Kidney epithelial cell (primary cell): Measurements from ENCODE around the gene GRID2. TPM values are rescaled to one million over a fixed set of nuclear protein-coding genes. Genes with fewer than 3 reads are reported as not detected.

Experiments used
- DNase-seq: peaks from one replicate; pipeline ENCODE4 v3.0.0-alpha.2; 2010; ENCODE audit warnings: low read depth
- H3K27me3 ChIP-seq: 2 replicates; pipeline ENCODE4 v1.6.0; 2011; ENCODE audit warnings: low read length; ENCODE audit not compliant: control insufficient read depth, insufficient read depth
- H3K36me3 ChIP-seq: 2 replicates; pipeline ENCODE4 v1.5.1; 2011; ENCODE audit warnings: low read length; ENCODE audit not compliant: control insufficient read depth, insufficient read depth
- H3K4me3 ChIP-seq: 2 replicates; pipeline ENCODE4 v1.5.1; 2011; ENCODE audit warnings: low read depth, mild to moderate bottlenecking, control low read depth, low read length
- total RNA-seq: library from RNA; depleted of rRNA; stranded (reverse); fragments of >200 nt; gene quantifications from 2 replicates; pipeline ENCODE4 v1.2.3, GENCODE V29; 2015
- TF ChIP-seq, protein P1 (sequence below): IDR thresholded peaks from 2 replicates; pipeline ENCODE4 v1.5.1; 2011; ENCODE audit warnings: mild to moderate bottlenecking, moderate library complexity, low read length, control low read depth, inconsistent platforms; ENCODE audit not compliant: insufficient read depth, poor library complexity, severe bottlenecking

GRID2 gene
- total RNA-seq = not detected in 2 replicates

DNA sequence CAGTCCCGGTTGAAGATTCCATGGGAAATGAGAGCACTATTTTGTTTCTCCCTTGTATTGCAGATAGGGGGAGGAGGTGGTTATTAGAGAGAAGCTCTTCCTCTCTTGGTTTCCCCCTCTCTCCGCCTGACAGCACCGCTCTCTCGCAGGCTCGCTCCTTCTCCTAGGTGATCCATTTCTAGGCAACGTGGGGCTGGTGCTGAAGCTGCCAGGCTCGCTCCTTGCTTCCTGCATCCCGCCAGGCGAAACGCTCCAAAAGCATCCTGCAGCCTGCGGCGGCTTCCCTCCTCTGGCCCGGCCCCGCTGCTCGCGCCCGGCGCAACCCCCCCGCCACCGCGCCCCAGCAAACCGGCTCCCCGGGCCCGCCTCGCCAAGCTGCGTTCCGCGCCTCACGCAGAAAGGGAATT is at the start of gene GRID2:
Gene GRID2, plus strand, starts transcription at position 346 of the 407 bp plus-strand sequence.
- DNase-seq = no peak
- H3K36me3 ChIP-seq = no peaks in the 10 kb centered on the region
- peak within 1 kb of the TSS; percentile 39 for H3K4me3 ChIP-seq
- TF ChIP-seq, protein P1, sequence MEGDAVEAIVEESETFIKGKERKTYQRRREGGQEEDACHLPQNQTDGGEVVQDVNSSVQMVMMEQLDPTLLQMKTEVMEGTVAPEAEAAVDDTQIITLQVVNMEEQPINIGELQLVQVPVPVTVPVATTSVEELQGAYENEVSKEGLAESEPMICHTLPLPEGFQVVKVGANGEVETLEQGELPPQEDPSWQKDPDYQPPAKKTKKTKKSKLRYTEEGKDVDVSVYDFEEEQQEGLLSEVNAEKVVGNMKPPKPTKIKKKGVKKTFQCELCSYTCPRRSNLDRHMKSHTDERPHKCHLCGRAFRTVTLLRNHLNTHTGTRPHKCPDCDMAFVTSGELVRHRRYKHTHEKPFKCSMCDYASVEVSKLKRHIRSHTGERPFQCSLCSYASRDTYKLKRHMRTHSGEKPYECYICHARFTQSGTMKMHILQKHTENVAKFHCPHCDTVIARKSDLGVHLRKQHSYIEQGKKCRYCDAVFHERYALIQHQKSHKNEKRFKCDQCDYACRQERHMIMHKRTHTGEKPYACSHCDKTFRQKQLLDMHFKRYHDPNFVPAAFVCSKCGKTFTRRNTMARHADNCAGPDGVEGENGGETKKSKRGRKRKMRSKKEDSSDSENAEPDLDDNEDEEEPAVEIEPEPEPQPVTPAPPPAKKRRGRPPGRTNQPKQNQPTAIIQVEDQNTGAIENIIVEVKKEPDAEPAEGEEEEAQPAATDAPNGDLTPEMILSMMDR = no peak
- H3K27me3 ChIP-seq = peaks cover 25% of the 10 kb centered on the region

DNA sequence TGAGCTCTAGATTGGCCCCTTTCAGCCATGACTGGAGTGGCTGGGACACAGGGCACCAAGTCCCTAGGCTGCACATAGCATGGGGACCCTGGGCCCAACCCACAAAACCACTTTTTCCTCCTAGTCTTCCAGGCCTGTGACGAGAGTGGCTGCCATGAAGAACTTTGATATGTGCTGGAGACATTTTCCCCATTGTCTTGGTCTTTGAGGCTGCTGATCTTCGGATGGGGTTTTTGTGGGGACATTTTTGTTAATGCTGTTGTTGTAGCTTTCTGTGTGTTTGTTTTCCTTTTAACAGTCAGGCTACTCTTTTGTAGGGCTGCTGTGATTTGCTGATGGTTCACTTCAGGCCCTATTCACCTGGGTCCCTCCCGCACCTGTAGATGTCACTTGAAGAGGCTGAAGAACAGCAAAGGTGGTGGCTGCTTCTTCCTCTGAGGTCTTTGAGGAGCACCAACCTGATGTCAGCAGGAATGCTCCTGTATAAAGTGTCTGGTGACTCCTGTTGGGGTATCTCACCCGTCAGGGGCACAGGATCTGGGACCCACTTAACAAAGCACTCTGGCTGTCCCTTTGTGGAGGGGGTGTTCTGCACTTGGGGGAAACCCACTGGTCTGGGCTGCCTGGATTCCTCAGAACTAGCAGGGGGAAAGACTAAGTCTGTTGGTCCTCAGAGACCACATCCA is 49.6 kb upstream of the GRID2 start:
- Histone ChIP-seq H3K27me3 (no peaks in the 10 kb centered on the region), H3K4me3 (no peak overlapping the region), H3K36me3 (no peaks in the 10 kb centered on the region)
- TF ChIP-seq, protein P1 = no peak
- no peak for DNase-seq

DNA sequence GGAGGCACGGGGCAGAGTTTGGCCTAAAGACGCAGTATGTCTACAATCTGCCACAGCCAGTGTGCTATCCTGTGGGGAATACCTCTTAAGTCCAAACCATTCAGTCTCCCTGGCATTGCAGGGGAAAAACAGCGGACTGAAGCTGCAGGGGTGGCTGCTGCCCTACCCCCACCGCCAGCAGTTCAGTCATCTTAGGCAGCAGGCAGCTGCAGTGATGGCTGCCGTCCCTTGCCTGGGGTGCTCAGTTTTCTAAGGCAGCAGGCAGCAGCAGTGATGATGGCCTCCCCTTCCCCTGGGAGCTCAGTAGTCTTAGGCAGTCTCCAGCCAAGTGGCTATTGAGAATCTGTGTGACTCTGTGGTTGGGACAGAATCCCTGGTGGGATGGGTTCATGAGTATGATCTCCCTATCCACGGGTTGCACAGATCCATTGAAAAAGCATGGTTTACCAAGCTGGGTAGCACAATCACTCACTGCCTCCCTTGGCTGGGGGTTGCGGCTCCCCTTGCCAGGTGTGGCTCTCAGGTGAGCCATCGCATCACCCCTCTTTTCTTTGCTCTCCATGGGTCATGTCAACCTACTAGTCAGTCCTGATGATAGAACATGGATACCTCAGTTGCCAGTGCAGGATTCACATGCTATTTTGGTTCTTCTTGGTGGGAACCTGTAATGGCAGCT is 48.9 kb upstream of the GRID2 start:
- DNase-seq = no peak
- TF ChIP-seq, protein P1 = no peak
- Histone ChIP-seq H3K4me3 (no peak overlapping the region), H3K27me3 (no peaks in the 10 kb centered on the region), H3K36me3 (no peaks in the 10 kb centered on the region)

DNA sequence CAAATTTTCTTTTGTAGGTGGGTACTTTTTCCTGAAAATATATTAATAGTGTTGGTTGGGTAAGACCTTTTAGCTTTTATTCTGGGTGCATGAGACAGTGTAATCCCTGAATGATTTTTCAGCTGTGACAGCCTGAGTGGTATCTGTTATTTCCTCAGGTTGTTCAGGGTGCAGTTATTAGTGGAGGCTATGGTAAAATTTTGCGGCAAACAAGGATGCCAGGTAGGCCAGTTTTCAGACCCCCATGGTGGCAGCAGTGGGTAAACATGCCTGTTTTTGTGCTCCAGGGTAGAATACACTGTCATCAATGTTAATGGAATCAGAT is 47.9 kb upstream of the GRID2 start:
- no peaks in the 10 kb centered on the region for H3K27me3 ChIP-seq
- no peak for DNase-seq
- TF ChIP-seq, protein P1 = no peak

DNA sequence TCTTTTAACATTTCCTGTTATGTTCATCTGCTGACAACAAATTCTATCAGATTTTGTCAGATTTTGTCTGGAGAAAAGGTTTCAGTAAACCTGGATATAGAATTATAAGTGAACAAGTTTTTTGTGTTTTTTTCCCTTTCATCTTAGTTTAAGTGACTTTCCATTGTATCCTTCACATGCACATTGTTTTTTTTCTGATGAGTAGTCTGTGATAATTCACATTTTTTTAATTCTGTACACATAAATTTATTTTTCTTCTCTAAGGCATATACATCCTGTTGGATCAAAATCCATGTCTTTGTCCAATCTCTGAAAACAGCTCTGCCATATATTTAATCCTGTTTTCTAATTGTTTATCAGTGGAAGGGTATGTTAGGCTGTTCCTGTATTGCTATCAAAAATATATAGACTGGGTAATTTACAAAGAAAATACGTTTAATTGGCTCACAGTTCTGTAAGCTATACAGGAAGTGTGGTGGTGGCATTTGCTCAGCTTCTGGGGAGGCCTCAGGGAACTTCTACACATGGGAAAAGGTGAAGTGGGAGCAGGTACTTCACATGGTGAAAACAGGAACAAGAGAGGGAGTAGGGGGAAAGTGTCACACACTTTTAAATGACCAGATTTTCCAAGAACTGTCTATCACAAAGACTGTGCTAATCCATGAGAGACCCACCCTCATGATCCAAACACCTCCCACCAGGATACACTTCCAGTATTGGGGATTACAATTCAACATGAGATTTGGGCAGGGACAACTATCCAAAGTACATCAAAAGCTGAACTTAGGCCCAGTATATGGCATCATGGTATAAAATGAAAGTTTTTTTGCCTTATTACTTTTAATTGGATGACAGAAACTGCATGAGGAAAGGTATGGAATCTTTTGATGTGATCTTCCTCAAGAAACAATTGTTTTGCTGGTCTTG is 45.6 kb upstream of the GRID2 start:
- no peaks in the 10 kb centered on the region for H3K36me3 ChIP-seq
- H3K27me3 ChIP-seq = no peaks in the 10 kb centered on the region
- TF ChIP-seq, protein P1 = no peak
- H3K4me3 ChIP-seq = no peak overlapping the region
- no peak for DNase-seq

More for the DNA sequence above, 47.9 kb upstream of the GRID2 start:
- Histone ChIP-seq H3K36me3 (no peaks in the 10 kb centered on the region), H3K4me3 (no peak overlapping the region)
